ENCODE measurements around the gene NUDT14. TPM values are rescaled to one million over a fixed set of nuclear protein-coding genes. Genes with fewer than 3 reads are reported as not detected.

Gene NUDT14
- total RNA-seq, 6 experiments from 2014 or later, result 9.0 to 27.4 (median 11.4) TPM

DNA sequence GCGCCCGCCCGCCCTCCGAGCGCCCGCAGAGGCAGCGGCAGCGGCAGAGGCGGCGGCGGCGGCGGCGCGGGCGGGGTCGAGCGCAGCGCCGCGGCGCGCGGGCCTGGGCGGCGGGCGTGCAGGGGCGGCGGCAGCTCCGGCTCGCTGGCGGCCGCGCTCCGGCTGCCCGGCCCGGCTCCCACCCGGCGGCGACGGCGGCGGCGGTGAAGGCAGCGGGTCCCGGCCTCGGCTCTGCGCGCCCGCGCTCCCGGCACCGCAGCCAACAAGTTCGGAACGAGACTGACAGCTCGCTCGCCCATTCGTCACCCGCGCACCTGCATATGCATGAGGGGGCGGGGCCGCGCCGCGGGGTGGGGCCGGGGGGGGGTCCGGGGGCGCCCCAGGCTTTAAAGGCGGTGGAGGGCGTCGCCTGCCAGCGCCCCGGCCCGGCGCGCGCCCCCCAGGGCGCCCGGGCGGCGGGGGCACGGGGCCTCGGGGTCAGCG, 12.6 kb downstream of the NUDT14 start, which contains the start of gene JAG2:
Gene JAG2 (minus strand): TSS at position 281 of the 483 bp plus-strand sequence. CDS start 356 bp downstream, outside the sequence.
- Histone ChIP-seq H3K36me3 (no peaks in the 10 kb centered on the region), H3K9me3 (no peaks in the 10 kb centered on the region), H3K27me3 (no peaks in the 10 kb centered on the region), H3K27ac (no peak within 1 kb of the TSS), H3K4me1 (peaks cover 0 to 5% (median 0%) of the 10 kb centered on the region in 4 donors), H3K4me3 (peak within 1 kb of the TSS; percentile 15 to 29 (median 21))
- DNase-seq (peak in 1 of 3 donors; percentile 54), ATAC-seq (peak in 3 of 4 donors; percentile 3 to 30 (median 20))
- TF ChIP-seq POLR2A (IDR thresholded peaks at IDR 0.05), result no peak
- TF ChIP-seq, protein P1, sequence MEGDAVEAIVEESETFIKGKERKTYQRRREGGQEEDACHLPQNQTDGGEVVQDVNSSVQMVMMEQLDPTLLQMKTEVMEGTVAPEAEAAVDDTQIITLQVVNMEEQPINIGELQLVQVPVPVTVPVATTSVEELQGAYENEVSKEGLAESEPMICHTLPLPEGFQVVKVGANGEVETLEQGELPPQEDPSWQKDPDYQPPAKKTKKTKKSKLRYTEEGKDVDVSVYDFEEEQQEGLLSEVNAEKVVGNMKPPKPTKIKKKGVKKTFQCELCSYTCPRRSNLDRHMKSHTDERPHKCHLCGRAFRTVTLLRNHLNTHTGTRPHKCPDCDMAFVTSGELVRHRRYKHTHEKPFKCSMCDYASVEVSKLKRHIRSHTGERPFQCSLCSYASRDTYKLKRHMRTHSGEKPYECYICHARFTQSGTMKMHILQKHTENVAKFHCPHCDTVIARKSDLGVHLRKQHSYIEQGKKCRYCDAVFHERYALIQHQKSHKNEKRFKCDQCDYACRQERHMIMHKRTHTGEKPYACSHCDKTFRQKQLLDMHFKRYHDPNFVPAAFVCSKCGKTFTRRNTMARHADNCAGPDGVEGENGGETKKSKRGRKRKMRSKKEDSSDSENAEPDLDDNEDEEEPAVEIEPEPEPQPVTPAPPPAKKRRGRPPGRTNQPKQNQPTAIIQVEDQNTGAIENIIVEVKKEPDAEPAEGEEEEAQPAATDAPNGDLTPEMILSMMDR (IDR thresholded peaks at IDR 0.05), result no peak
- 0% methylated on average over 17 of the region's 84 CpGs for WGBS (ENCODE audit: insufficient coverage, low coverage, low lambda C conversion rate, missing lambda C conversion rate)
- intact Hi-C loops (cut with DNase I), result no loop called here

DNA sequence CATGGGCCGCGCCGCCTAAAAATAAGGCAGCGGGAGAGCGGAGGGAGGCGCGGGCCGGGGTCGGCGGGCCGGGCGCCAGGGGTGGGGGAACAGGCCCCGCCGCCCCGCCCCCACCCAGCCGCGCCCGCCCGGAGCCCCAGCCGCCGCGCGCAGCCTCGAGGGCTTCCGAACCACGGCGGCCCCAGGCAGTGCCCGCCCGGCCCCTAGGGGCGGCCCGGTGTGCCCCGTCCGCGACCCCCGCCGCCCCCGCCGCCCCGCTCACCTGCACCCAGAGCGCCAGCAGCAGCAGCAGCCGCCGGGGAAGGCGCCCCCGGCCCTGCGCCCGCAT, 13.1 kb downstream of the NUDT14 start:
- whole genome bisulfite sequencing (ENCODE audit: insufficient coverage, low coverage, low lambda C conversion rate, missing lambda C conversion rate), result no CpG with 5 or more reads among the region's 46 CpGs
- DNase-seq, result no peak
- intact Hi-C loops (cut with DNase I), result no loop called here

DNA sequence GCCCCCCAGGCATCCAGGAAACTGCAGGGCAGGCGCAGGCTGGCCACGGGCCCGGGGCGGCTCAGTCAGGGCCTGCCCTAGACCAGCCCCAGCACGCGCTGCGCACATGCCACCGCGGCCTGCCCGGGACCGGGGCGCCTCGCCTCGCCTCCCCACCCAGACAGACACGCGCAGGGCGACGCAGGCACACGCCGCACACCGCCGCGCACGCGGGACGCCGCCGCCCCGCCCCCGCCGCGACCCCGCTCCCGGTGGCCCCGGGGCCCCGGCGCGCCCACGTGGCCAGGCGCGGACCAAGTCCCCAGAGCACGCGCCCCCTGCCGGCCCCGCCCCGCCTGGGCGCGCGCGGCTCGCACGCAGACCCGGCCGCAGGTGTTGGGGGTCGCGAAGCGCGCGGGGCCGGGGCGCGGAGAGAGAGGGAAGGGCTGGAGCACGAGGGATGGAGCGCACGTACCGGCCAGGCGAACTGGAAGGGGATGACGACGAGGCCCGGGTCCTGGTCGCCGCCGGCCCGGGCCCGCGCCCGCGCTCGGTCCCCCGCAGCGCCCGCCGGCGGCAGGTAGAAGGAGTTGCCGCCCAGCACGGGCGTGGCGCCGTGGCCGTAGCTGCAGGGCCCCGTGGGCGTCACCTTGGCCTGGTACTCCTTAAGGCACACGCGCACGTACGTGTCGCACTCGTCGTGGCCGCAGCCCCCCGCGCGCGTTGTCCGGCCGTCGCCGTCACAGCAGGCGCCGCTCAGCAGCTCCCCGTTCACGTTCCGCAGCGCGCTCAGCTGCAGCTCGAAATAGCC, 13.6 kb downstream of the NUDT14 start:
- no peaks in the 10 kb centered on the region for H3K27me3 ChIP-seq
- no peaks in the 10 kb centered on the region for H3K36me3 ChIP-seq
- intact Hi-C loops (cut with DNase I), result no loop called here
- H3K4me3 ChIP-seq, result peak overlapping the region; percentile 15 to 29 (median 21)
- peak in 1 of 4 donors; percentile 16 for ATAC-seq
- peaks cover 0 to 5% (median 0%) of the 10 kb centered on the region in 4 donors for H3K4me1 ChIP-seq
- H3K27ac ChIP-seq, result no peak overlapping the region
- TF ChIP-seq, protein P1 (IDR thresholded peaks at IDR 0.05), result peak in 1 of 4 donors; percentile 20
- no peak for TF ChIP-seq POLR2A (IDR thresholded peaks at IDR 0.05)
- no CpG with 5 or more reads among the region's 116 CpGs for WGBS (ENCODE audit: insufficient coverage, low coverage, low lambda C conversion rate, missing lambda C conversion rate)
- no peak for DNase-seq
- H3K9me3 ChIP-seq, result no peaks in the 10 kb centered on the region

More for the DNA sequence above, 13.1 kb downstream of the NUDT14 start:
- peak overlapping the region; percentile 15 to 29 (median 21) for H3K4me3 ChIP-seq
- H3K27ac ChIP-seq, result no peak overlapping the region
- no peaks in the 10 kb centered on the region for H3K9me3 ChIP-seq
- no peaks in the 10 kb centered on the region for H3K36me3 ChIP-seq
- ATAC-seq, result no peak
- TF ChIP-seq, protein P1 (IDR thresholded peaks at IDR 0.05), result no peak
- TF ChIP-seq POLR2A (IDR thresholded peaks at IDR 0.05), result no peak
- H3K4me1 ChIP-seq, result peaks cover 0 to 5% (median 0%) of the 10 kb centered on the region in 4 donors
- H3K27me3 ChIP-seq, result no peaks in the 10 kb centered on the region

DNA sequence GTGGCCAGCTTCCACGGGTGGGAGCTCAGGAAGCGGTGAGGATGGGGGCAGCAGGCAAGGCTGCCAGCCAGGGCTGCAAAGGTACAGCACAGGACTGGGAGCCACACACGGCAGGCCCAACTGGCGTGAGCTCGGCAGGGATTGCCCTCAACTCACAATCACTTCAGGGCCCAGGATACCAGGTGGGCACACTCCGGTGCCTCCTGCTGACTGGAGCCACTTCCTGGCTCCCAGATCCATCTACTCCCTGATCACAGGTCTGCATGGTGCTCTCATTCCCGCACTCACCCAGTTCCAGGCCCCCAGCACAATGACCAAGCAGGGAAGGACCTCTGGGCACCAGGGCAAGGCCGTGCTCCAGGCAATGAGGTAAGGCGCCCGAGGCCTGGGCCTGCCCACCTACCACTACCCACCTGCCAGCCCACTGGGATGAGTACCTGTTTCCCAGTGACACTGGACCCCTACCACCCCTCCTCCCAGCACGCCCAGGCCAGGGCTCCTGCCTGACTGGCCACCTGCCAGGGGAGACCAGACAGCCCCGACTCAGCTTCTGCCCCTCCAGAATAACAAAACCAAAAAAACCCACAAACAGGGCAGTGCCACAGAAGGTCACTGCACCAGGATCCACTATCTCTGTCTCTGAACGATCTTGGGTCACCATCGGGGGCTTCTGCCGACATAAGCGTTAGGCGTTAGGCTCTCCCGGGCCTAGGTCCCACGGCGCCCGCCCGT, 14.4 kb downstream of the NUDT14 start:
- DNase-seq (no peak), ATAC-seq (no peak)
- Histone ChIP-seq H3K4me1 (peaks cover 0 to 5% (median 0%) of the 10 kb centered on the region in 4 donors), H3K4me3 (no peak overlapping the region), H3K36me3 (no peaks in the 10 kb centered on the region), H3K27me3 (no peaks in the 10 kb centered on the region), H3K27ac (no peak overlapping the region), H3K9me3 (no peaks in the 10 kb centered on the region)
- no peak for TF ChIP-seq POLR2A (IDR thresholded peaks at IDR 0.05)
- TF ChIP-seq, protein P1 (IDR thresholded peaks at IDR 0.05), result no peak
- intact Hi-C loops (cut with DNase I), result no loop called here
- whole genome bisulfite sequencing (ENCODE audit: insufficient coverage, low coverage, low lambda C conversion rate, missing lambda C conversion rate), result no CpG with 5 or more reads among the region's 22 CpGs
